Spleen (tissue), 7 donors: Measurements from ENCODE around the gene GRM8.

Experiments used
- CTCF ChIP-seq, 11 experiments: fragments of 200-600 bp in 7 of 11; fragments of 450-650 bp in 4 of 11; sonication (generic) in 4 of 11; IDR thresholded peaks in 8 of 11; conservative IDR thresholded peaks in 3 of 11; 1 replicate in 7 of 11; 2 replicates in 4 of 11; pipeline versions ENCODE4 v1.4.0 to v1.8.0; 2016 to 2021; ENCODE audit warnings: antibody characterized with exemption in 11 of 11, inconsistent platforms in 4 of 11, mild to moderate bottlenecking in 1 of 11
- POLR2AphosphoS5 ChIP-seq, 3 donors: sonication (generic); formaldehyde crosslinking; IDR thresholded peaks; one replicate each; pipeline ENCODE4 v1.5.1; 2017; ENCODE audit warnings: antibody characterized with exemption in 3 of 3
- donor health status: DM: no; HTN: no; CAD: no; lungs with moderate emphysema.
- donor health status: DM: no; HTN: no; CAD: no.
- donor health status: DM: no; HTN: no; CAD: no.

- TF ChIP-seq CTCF (IDR thresholded peaks at IDR 0.05 in 8 of 11, conservative IDR thresholded peaks at IDR 0.05 in 3 of 11) (no peak), POLR2AphosphoS5 (IDR thresholded peaks at IDR 0.05) (no peak)
These were observed 767.0 kb downstream of the GRM8 start for GRCh38 chr7:126485791-126486190.
